ENCODE data around the gene LMBRD1. TPM values are rescaled to one million over a fixed set of nuclear protein-coding genes. Genes with fewer than 3 reads are reported as not detected.
A peak's percentile ranks its signal among the peaks of the same experiment; 100 is the strongest.
"Not testable (repeated sequence)": the region's sequence is repeated elsewhere in the genome, so short reads cannot be mapped to it uniquely, and the experiment has no call there.

LMBRD1 gene
- 44.1 TPM for total RNA-seq (ENCODE audit: insufficient read depth, low replicate concordance)

- peak; percentile 95 for DNase-seq (ENCODE audit: low spot score)
Observed at GRCh38 chr6:69796642-69797390, at the start of gene LMBRD1. TSS of gene LMBRD1 (minus strand) at chr6:69797010. CDS start at chr6:69796881, 129 bp downstream.

- DNase-seq (ENCODE audit: low spot score): no peak
Observed at GRCh38 chr6:69846312-69846711, 49.5 kb upstream of the LMBRD1 start.

- DNase-seq (ENCODE audit: low spot score): no peak
Observed at GRCh38 chr6:69843189-69843588, 46.4 kb upstream of the LMBRD1 start.

GRCh38 chr6:69841862-69842261 is 45.1 kb upstream of the LMBRD1 start:
- DNase-seq (ENCODE audit: low spot score): no peak

GRCh38 chr6:69835414-69836179 is 38.8 kb upstream of the LMBRD1 start:
- peak; percentile 83 for DNase-seq (ENCODE audit: low spot score)

GRCh38 chr6:69832558-69832957 is 35.7 kb upstream of the LMBRD1 start:
- DNase-seq (ENCODE audit: low spot score): no peak

- DNase-seq (ENCODE audit: low spot score): no peak
Observed at GRCh38 chr6:69827276-69827893, 30.6 kb upstream of the LMBRD1 start.

- peak; percentile 39 for DNase-seq (ENCODE audit: low spot score)
Observed at GRCh38 chr6:69825904-69826303, 29.1 kb upstream of the LMBRD1 start.

- not testable (repeated sequence) for DNase-seq (ENCODE audit: low spot score)
Observed at GRCh38 chr6:69824355-69824754, 27.5 kb upstream of the LMBRD1 start.

- DNase-seq (ENCODE audit: low spot score): no peak
Observed at GRCh38 chr6:69820438-69820837, 23.6 kb upstream of the LMBRD1 start.

GRCh38 chr6:69820018-69820417 is 23.2 kb upstream of the LMBRD1 start:
- DNase-seq (ENCODE audit: low spot score): no peak

GRCh38 chr6:69819138-69819537 is 22.3 kb upstream of the LMBRD1 start:
- no peak for DNase-seq (ENCODE audit: low spot score)

- no peak for DNase-seq (ENCODE audit: low spot score)
Observed at GRCh38 chr6:69818223-69818930, 21.6 kb upstream of the LMBRD1 start.

- DNase-seq (ENCODE audit: low spot score): no peak
Observed at GRCh38 chr6:69817358-69817757, 20.5 kb upstream of the LMBRD1 start.

- DNase-seq (ENCODE audit: low spot score): no peak
Observed at GRCh38 chr6:69816569-69816968, 19.8 kb upstream of the LMBRD1 start.

GRCh38 chr6:69816026-69816425 is 19.2 kb upstream of the LMBRD1 start:
- no peak for DNase-seq (ENCODE audit: low spot score)

GRCh38 chr6:69813508-69813907 is 16.7 kb upstream of the LMBRD1 start:
- no peak for DNase-seq (ENCODE audit: low spot score)

- DNase-seq (ENCODE audit: low spot score): peak; percentile 38
Observed at GRCh38 chr6:69812746-69813427, 16.1 kb upstream of the LMBRD1 start.

- DNase-seq (ENCODE audit: low spot score): no peak
Observed at GRCh38 chr6:69802995-69803394, 6.2 kb upstream of the LMBRD1 start.

GRCh38 chr6:69801711-69802110 is 4.9 kb upstream of the LMBRD1 start:
- DNase-seq (ENCODE audit: low spot score): no peak

- DNase-seq (ENCODE audit: low spot score): no peak
Observed at GRCh38 chr6:69801225-69801624, 4.4 kb upstream of the LMBRD1 start.
